HG03565 (cell line): ENCODE results near the gene NRXN3.

Experiments
- ATAC-seq: cut with Tn5 transposase; IDR thresholded peaks from one replicate; pipeline ENCODE4 v1.9.1; 2021; ENCODE audit warnings: mild to moderate bottlenecking, moderate library complexity; ENCODE audit not compliant: unreplicated experiment

Gene NRXN3

DNA sequence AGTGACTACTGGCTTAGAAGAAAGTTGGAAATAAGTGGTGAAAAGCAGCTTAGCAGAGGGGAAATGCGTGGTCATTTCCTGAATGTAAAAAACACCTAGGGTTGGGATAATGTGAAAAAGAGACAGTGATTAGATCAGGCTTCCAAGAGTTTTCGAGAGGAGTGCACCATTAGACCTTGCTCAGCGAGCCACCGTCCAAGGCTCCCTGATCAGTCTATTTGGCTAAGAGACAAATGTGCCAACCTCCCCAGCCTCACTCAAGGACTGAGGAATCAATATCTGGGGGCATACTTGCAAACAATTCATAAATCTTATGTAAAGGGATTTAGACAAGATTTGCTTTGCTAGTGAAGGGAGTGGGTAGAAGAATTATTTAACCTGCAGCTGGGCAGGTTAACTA, 594.5 kb downstream of the NRXN3 start:
- ATAC-seq, result no peak

DNA sequence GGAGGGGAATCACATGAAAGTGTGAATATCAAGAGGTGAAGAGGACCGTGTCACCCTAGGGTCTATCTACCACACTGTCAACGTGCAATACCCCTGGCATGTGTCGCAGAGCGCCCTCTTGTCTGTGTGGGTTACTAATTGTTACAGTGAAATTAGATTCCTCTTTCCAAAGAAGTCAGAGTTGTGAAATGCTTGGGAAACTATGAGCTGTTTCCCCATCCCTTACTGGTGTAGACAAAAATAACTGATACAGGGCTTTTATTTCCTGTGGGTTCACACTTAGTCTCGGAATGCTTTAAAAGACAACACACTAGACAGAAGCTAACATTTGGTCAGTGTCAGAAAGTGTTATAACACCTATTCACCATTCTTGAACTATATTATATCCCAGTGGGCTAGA, 597.3 kb downstream of the NRXN3 start:
- no peak for ATAC-seq

DNA sequence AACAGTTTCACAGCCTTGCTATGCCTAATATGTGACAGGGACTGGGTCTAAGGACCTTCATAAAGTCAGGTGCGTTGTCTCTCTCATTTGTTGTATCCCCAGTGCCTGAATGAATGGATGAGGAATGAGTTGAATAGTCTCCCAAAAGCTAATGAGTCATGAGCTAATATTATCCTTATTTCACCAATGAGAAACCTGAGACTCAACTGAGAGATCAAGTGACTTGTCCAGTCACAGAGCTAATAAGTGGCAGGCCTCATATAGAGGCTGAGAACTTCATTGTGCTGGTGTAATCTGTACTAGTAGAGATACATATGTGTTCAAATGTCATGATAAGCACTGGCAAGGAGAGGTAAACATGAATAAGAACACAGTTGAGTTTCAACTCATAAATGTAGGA, 612.4 kb downstream of the NRXN3 start:
- ATAC-seq, result no peak

DNA sequence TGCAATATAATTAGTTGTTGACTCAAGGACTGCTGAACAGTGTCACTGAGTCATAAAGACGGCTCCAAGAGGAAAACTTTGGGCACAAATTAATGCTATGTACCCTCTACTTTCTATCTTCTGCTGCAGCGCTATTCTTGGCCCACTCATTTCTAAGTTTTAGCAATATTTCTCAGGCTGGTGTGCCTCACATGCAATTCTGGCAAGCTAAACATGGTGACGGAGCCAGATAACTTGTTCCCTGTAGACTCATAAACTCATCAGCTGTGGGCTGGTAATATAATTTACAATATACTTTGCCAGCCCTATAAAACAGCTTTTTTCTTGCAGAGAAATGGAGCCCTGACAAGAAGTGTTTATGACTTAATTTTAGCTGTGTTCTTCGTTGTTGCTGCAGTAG, 615.1 kb downstream of the NRXN3 start:
- no peak for ATAC-seq

DNA sequence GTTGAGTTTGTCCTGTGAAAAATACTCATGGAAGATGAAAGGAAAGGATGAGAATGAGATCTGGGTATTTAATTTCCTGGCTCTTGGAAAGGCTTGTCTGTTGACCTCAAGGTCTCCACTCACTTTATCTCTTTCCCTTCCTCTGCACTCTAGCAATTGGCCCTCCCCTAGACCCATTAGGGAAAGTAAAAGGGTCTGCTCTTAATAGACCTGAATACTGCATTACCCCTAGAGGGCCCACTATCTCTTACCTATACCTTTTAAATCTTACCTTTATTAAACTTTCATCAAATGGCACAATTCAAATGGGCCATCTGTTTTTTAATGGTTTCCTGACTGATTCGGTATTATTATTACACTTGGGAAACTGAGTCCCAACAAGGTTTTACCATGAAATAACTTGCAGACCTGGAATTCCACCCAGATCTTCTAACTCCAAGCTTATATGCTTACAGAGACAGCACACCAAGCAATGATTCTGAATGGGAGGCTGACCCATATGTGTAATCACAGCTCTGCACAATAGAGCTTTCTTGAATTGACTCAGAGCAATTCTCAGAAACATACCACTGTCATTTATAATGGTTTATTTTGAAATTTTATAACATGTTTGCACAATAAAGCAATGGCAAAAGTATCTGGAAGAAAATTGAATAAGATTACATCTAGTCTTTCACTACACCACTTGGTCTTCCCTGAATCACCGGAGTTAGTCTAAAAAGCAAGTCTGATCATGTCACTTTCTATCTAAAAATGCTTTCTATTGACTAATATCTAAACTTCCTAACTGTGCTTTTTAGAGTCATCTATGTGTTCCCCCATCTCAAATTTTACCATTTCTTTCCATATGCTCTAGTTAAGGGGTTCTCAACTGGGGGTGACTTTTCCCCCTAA, 618.5 kb downstream of the NRXN3 start:
- no peak for ATAC-seq

DNA sequence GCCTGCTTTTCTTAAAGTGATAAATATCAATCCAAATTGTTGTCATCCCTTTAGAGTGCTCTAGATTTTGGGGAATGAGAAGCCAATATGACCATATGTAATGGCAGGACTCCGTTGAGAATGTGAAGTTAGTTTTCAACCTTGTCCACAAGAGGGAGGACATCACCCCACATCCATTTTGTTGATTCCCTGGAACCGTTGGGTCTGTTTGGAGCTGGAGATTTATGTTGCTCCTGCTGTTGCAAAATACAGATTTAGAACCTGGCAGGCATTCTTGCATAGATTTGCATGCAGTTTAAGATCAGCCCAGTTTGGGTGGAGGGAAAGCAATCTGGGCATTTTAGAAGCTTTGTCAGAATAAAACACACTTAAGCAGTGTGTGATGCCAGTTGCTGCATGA, 620.1 kb downstream of the NRXN3 start:
- no peak for ATAC-seq

DNA sequence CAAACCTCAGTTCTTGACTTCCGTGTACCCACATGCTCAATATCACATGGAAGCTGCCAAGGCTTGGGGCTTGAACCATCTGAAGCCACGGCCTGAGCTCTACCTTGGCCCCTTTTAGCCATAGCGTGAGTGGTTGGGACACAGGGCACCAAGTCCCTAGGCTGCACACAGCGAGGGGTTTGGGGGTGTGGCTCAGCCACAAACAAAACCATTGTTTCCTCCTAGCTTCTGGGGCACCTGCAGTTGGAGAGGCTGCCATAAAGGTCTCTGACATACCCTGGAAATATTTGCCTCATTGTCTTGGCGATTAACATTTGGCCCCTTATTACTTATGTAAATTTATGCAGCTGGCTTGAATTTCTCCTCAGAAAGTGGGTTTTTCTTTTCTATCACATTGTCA, 628.6 kb downstream of the NRXN3 start:
- no peak for ATAC-seq

DNA sequence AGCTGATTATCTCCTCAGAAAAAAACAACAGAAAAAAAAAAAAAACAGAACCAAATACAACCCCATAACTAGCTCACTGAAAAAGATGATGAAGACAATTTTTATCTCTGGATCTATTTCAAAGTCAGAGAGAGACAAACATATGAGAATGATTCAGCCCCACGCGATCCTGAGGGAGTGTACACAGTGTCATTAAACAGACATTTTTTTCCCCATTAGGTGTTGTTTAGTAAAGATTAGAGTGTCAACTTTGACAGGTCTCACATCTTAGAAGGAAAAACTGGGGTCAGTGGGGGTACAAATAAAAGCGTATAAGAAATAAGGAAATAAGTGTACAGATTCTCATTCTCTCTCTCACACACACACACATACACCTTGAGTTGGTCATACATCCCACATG, 635.4 kb downstream of the NRXN3 start:
- no peak for ATAC-seq

DNA sequence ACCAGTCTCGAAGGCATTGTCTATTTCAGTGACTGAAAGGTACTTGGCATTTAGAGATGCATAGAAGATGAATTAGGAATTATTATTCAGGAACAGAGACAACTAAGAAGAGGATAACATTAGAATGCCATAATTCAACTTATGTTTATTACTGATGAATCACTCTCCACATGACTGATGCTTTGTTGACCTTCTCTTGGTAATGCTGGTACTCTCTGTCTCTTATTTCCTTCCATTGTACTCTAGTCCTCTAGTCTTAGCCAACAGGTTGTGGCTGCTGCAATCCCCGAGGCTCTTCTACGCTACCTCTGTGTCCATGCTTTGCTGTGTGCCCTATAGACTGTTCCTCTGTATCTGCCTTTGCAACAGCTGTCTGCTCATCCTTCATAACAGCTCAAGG, 652.9 kb downstream of the NRXN3 start:
- no peak for ATAC-seq

DNA sequence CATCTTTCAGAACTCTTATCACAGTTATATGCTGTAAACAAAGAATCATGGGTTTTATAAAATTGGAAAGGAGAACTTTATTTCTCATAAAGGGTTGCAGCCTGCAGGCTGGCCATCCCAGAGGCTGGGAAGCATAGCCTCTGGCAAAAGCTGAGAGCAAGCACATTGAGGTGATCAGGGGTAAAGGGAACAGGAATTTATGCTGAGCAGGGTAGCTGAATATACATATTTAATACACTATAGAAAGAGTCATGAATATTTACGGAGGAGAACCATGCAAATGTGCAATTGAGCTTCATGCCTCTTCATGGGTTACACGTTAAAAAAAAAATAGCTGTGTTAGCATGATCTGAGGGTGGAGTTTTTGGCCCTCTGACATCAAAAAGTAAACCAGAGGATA, 653.3 kb downstream of the NRXN3 start:
- ATAC-seq, result no peak

DNA sequence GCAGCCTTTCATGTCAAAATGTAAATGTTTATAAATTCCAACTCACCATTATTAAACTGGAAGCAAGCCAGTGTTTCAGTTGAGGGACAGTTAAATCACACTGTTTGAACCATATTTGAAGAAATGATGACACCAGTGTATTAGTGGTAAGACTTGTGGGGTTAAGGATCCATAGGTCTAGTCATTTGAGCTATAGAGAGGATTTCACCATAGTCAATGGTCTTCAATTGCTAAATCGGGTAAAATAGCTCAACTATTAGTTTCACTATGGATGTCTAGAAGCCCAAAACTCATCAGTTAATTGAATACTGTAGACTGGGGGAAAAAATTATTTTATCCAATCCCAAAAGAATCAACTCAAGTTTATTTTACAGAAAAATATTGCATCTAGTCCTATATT, 659.1 kb downstream of the NRXN3 start:
- ATAC-seq, result no peak

DNA sequence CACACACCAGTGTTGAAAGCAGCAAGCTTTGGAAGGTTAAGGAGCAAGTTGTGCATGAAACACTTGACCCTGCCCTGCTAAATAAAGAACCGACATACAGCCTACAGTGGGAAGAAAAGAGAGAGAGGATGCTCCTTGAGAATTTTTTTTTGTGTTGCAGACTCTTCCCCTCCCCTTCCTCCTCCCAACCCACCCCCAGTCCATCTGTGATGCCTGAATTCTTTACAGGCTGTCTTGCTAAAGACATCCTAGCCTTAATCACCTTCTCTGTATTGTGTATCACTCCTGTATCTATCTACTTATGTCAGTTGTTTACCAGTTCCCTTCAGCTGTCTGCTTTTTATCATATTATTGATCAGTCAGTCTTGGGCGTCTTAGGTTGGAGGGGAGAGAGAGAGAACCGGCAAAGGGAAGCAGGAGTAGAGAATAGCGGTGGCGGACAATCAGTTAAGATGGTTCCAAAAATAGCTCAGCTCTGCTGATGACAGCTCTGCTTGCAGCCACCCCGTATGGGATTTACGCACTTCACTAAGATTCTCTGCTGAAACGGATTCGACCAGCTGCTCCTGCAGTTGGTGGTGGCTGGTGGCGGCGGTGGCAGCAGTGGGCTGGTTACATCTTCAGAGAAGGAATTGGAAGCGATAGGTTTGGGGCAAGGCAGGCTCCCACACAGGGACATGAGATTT, 664.7 kb downstream of the NRXN3 start:
- ATAC-seq, result no peak

DNA sequence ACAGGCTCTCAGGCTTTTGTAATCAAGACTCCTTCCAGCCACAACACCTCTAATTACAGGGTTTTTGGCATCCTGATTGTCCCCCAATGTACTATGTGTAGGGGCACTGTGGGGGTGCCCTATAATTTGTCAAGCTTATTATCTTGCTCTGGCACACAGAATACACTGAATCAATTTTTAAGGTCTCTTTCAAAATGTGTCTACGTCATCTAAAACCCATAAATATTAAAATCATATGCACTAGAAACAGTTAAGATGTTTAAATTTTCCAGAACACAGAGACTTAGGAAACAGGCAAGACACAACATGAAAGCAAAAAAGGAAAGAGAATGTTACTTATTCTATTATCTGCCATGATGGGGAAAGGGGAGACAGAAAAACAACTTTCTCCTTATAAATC, 665.7 kb downstream of the NRXN3 start:
- no peak for ATAC-seq

DNA sequence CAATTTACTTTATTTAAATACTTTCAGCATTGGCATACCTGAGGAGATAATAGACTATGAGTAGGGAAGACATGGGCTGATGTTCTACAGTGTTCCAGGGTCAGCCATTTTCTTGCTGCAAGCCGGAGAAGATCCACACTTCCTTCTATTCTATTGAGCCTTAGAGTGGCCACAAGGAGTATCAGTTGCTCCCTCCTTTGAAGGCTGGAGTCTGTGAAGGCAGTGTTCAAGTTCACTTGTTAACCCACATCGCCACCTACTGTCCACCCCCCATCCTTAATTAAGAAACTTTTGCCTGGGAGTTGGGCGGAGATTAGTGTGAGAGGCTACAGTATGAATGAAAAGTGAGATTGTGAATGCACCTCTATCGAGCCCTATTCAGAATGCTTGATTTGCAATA, 666.6 kb downstream of the NRXN3 start:
- peak; percentile 82 for ATAC-seq

DNA sequence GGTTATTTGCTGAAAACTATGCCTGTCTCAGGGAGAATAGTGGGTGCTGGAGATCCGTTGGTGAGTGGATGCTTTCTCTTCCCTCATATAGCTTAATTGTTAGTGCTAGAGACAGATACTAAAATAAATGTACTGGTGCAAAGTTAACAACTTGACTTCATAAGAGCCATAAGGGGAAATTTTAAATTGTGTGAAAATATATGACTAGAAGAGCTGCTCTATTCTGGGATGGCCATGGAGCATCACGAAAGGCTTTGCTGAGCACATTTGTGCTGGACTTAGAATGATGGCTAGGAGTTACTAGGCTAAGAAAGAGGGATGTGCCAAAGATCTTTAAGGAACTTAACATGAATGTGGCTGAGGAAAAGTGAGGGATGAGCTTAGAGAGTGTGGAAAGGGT, 668.8 kb downstream of the NRXN3 start:
- ATAC-seq, result no peak

DNA sequence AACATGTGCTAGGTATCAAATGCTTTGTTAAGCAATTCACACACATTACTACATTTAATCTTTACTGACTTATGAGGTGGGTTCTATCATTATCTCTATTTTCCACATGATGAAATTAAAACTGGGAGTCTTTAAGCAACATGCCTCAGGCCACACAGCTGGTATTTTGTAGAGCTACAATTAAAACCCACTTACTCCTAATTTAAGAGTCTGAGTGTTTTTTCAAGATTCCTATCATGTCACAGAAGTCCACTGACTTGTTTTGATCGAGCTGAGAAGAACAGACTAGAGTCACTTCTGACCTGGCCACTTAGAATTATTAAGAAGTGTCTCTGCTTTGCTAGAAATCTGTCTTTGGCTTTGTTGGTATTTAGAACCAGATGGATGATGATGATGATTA, 670.7 kb downstream of the NRXN3 start:
- no peak for ATAC-seq

DNA sequence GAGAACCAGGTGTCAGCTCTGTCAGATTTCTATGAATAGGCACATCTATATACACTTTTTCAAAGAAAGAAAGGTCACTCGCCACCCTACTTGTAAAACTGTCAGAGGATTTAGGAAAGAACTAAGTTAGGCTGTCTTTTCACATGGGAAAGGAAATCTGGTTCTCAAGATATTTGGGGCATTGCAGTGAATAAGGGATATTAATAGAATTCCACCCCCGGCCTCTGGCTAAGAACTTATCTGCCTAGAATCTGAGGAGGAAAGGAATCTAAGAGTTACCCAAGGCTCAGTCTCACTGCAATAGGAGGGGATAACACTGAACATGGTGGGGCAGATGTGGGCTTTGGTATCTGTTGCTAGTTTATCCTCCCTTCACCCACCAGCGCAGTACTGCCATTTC, 677.6 kb downstream of the NRXN3 start:
- ATAC-seq, result no peak

DNA sequence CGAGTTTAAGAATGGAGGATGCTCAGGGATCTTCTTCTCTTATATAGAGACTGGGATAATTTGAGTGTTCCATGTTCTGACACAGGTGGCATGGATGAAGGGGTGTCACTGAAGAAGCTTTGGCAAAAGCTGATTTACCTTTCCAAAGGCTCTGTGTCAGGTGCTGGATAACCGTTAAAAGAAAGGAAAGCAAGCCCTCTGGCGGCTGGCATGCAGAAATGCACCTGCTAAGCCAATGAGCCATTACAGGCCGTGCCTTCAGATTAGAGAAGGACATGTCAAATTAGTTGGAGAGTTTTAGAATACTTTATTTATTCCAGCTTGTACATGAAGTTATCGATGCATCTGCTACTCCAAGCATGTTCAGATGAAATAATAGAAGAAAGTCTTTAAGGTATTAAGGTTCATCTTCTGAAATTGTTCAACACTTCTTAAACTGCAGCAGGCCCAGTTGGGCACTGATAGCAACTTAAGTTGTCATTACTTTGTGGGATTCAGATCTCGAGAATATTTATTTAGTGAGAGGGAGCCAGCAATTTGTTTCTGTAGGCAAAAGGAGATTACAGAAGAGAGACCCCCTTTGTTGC, 678.2 kb downstream of the NRXN3 start:
- peak; percentile 83 for ATAC-seq

DNA sequence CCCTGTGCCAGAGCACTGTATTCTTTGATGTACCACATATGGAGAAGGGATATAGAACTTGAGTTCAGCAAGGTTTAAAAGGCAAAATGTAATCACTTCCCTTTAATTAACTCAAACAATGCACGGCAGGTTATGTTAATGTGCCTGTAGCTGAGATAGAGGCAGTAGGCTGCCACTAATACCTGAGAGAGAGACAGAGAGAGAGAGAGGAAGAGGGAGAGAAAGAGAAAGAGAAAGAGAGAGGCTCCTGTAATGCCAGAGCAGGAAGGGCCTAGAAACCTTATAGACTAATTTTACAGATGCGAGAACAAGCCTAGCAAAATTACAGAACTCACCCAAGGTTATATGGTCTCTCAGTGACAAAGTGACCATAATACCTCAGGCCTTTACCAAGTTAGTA, 679.8 kb downstream of the NRXN3 start:
- ATAC-seq, result no peak

DNA sequence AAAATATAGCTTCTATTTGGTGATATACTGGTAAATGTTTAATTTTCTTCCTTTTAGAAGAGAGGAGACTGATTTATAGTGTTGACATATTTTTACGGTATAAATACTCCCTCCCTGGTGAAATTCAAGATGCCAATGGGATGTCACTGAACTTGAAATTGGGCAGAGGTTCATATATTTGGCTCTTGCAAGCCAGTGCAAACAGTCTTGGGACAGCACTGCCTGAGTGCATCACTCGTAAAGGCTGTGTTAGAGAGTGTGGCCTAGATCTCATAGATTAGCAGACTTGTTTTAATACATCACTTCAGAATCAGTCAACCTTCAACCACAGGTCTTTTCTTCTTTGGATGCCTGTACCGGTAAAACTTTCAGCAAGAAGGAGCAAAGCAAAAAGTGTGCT, 681.0 kb downstream of the NRXN3 start:
- ATAC-seq, result no peak

DNA sequence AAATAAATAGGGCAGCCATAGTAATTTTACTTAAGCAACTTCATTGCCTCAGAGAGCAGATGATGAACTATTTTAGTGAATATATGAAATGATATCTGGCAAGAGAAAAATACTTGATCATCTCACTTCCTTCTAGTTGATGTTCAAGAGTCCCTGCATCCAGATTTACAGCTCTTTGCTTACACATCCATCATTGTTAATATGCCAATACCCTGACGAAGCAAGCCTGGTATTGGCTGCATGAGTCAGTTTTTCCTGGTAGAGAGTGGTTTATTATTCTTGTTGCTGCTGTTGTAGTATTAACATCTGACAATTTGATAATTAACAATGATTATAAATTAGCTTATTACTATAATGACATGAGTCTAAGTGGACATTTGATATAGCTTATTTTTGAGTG, 681.9 kb downstream of the NRXN3 start:
- ATAC-seq, result no peak

DNA sequence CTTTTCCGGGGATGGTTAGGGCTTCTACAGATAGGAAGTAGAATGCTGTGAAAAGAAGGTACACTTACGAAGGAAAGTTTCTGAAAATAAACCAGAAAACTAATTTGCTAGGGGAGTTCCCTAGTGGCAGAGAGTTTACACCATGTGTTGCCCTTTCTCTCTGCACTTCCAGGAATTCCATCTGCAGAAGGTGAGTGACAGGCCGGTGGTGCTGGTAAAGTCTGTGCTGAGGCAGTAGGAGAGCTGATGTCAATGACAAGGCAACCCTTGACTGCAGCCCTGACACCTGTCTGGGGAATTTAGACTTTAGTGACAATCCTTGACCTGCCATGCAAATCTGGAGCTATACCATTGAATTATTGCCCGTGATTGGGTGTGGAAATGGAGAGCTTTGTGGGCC, 687.8 kb downstream of the NRXN3 start:
- no peak for ATAC-seq
